OCI-M2 (cell line): ENCODE results near the gene FRS3.
"Not testable (repeated sequence)": the region's sequence is repeated elsewhere in the genome, so short reads cannot be mapped to it uniquely, and the experiment has no call there.

Experiments
- DNase-seq: peaks from one replicate; lab custom pipeline; 2025; ENCODE audit not compliant: unreplicated experiment; lab: John Stamatoyannopoulos, UW

Gene FRS3

GRCh38 chr6:41770381-41771057 lies 9.2 kb downstream of the FRS3 start:
- DNase-seq = no peak

DNA sequence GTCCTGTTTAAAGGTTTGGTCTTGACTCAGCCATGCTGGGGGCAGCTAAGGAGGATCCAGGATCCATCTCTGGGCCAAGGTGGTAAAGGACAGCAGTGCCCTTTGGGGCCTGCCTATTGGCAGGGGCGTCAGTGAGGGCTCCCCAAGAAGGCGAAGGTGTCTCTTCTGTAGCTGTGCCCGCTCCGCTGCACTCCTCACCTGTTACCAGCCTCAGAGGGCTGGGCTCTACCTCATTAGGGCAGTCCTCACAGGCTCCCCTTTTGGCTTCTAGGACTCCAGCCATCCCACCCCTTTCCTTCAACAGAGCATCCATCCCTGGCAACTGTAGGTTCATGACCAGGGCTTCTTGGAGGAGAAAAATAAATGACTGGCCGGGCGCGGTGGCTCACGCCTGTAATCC lies 10.3 kb downstream of the FRS3 start:
- DNase-seq = no peak

- no peak for DNase-seq
These were observed 11.0 kb downstream of the FRS3 start for GRCh38 chr6:41768545-41769308.

DNA sequence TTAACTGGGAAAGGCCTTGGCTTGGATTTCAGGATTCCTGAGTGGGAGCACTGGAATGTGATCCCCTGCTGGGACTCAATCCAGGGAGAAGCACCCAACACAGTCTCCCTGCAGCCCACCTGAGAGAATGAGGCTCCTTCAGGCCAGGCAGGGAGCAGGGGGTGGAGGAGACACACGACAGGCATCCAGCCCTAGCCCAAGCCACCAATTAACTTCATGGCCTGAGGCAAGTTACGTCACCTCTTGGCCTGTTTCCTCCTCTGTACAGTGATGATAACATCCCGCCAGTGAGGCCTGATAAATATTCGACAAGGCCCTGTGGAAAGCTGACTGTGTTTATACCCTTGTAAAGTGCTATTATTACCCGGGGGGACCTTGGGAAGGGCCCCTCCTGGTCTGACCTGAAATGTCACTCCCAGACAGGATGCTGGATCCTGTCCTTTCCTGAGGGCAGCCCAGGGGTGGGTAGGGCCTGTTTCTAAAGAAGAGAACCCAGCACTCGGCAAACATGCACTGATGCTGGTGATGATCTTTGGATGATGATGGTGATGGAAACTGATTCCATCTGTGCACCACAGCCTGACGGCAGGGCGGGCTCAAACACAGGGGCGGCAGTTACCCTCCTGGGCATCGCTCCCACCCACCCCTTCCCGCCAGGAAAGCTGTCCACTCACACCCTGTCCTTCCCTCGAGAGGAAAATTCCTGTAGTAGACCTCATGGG lies 12.4 kb downstream of the FRS3 start:
- DNase-seq = no peak

DNA sequence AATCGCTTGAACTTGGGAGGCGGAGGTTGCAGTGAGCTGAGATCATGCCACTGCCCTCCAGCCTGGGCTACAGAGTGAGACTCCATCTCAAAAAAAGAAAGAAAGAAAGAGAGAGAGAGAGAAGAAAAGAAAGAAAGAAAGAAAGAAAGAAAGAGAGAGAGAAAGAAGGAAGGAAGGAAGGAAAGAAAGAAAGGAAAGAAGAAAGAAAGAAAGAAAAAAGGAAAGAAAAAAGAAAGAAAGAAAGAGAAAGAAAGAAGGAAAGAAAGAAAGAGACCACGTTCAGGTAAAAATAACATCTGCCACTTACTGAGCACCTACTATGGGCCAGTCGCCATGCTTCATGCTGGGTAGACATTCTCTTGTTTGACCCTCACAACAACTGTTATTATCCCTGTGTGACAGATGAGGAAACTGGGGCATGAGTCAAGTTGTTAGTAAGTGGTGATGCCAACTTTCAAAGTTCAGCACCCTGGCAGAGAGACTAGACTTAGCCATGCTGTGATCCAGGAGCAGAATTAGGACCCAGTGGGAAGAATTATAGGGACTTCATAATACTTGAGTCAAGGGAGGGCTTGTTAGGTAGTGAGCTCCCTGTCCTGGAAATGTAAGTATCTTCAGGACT lies 13.5 kb downstream of the FRS3 start:
- not testable (repeated sequence) for DNase-seq

DNA sequence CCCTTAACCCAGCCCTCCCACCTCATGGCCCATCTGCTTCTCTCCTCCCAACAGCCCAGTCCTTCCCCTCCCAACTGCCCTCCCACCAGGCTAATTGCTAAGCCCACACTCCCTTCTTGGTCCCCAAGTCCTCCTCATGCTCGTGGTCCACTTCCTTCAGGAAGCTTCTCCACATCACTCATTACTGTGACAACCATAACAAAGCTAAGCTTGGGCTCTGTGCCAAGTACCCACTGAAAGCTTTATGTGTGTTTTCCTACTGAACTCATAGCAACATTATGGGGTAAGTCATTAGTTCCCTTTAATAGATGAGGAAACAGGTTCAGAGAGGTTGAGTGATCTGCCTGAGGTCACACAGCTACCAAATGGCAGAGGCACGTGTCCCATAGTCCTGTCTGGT lies 16.2 kb downstream of the FRS3 start:
- DNase-seq = no peak

- DNase-seq = no peak
These were observed 19.7 kb downstream of the FRS3 start for GRCh38 chr6:41759905-41760579.

DNA sequence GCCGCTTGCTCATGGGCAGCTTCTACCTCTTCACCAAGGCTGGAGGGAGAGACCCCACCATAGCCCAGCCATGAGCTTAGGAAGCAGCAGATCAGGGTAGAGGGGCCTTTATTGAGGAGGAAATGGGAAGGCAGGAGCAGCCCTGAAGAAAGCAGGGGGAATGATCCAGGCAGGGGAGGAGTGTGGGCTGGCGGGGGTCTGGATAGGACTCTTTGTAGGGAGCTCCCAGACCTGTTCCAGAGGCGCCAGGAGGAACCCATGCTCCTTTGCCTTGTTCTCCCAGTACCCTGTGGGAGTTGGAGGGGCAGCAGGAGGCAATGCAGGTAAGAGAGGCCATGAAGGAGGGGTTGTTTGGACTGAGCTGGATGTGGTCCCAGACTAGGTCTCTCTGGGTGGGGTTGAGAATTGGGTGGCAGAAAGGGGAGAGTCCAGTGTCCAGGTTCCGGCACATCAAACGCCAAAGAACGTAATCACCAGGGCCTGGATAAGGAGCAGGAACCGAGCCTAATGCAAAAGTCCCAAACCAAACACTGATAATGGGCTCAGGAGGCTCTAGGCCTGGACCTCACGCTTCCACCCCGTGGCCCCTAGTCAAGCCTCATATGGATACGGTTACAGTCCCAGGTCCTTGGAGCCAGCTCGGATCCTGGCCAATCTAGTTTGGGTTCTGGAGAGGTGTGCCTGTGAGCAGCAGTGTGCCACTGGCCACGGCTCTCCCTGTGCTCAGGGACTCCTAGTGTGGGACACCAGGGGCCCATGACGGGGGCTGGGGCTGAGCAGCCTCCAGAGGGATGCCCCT lies 20.4 kb downstream of the FRS3 start:
- DNase-seq = no peak

DNA sequence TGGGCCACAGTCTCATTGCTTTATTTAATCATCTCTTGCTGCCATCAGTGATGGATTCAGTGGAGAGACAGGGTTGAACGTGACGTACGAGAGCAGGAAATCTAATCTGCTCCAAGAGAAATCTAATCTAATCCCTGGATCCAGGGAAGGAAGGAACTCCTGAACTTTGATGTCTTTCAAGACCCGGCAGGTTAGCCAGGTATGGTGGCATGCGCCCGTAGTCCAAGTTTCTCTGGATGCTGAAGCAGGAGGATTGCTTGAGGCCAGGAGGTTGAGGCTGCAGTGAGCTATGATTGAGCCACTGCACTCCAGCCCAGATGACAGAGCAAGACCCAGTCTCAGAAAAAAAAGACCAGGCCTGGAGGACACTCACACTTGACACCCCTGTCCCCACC lies 21.1 kb downstream of the FRS3 start:
- no peak for DNase-seq

- DNase-seq = no peak
These were observed 21.6 kb downstream of the FRS3 start for GRCh38 chr6:41757931-41758640.

GRCh38 chr6:41757271-41757670 lies 22.4 kb downstream of the FRS3 start:
- no peak for DNase-seq

- no peak for DNase-seq
These were observed 23.3 kb downstream of the FRS3 start for GRCh38 chr6:41756354-41756753.

GRCh38 chr6:41755895-41756294 lies 23.8 kb downstream of the FRS3 start:
- no peak for DNase-seq

DNA sequence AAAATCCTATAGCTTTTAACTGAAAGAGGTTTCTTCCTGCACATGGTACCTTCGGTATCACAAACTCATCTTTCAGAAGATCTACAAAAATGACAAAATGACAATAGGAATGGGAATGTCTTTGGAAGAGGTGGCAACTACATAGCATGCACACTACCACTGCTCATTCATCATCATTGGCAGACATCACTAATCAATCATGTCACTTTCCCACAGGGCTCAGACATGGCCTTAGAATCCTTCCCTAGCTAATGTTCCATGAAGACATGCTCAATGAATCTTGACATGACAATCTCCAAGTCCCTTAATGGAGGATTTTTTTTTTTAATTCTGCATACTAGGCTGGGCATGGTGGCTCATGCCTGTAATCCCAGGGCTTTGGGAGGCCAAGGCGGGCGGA lies 29.3 kb downstream of the FRS3 start:
- DNase-seq = no peak

- DNase-seq = no peak
These were observed 31.2 kb downstream of the FRS3 start for GRCh38 chr6:41748542-41748941.

DNA sequence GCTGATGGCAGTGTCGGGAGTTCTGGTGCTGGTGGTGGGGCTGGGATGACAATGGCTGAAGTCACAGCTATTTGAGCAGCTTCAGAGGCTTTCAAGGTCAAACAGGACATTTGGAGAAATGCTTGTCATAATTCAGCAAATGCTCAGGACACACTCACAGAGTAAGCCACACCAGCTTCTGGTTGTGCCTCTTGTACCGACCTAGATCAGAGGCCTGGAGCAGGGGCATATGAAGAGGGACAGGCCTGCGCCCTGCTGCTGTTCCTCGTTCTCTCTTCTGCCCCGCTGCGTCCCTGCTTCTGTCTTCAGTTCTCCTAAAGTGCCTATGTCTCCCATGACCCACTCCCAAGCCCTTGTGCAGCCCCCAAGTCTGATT lies 31.6 kb downstream of the FRS3 start:
- DNase-seq = no peak

- no peak for DNase-seq
These were observed 32.2 kb downstream of the FRS3 start, which contains the start of gene PGC for GRCh38 chr6:41747256-41748101. PGC (minus strand) TSS chr6:41747397; CDS start chr6:41747334, 63 bp downstream.

DNA sequence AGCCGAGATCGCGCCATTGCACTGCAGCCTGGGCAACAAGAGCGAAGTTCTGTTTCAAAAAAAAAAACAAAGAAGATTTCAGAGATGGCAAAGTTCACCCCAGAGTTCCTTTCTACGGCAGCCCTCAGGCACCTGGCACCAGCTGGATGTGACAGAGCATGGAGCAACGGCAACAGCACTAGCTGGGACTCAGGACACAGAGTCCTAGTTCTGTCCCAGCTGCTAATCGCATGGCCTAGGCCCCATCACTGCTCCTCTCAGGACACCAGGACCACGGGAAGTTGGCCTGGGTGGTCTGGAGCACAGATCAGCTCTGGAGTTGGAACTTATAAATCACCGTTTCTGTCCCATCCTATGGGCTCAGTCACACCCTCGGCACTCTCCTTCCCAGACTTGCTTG lies 33.6 kb downstream of the FRS3 start:
- DNase-seq = no peak
